Erythroblast (primary cell): ENCODE data around the gene RWDD1.

Experiments used
- GATA1 ChIP-seq: IDR thresholded peaks from 2 replicates; pipeline ENCODE4 v1.6.1; 2011; ENCODE audit warnings: low read depth, mild to moderate bottlenecking, control low read depth, low read length, moderate library complexity
- POLR2A ChIP-seq: IDR thresholded peaks from 2 replicates; pipeline ENCODE4 v1.6.1; 2011; ENCODE audit warnings: mild to moderate bottlenecking, low read length

DNA sequence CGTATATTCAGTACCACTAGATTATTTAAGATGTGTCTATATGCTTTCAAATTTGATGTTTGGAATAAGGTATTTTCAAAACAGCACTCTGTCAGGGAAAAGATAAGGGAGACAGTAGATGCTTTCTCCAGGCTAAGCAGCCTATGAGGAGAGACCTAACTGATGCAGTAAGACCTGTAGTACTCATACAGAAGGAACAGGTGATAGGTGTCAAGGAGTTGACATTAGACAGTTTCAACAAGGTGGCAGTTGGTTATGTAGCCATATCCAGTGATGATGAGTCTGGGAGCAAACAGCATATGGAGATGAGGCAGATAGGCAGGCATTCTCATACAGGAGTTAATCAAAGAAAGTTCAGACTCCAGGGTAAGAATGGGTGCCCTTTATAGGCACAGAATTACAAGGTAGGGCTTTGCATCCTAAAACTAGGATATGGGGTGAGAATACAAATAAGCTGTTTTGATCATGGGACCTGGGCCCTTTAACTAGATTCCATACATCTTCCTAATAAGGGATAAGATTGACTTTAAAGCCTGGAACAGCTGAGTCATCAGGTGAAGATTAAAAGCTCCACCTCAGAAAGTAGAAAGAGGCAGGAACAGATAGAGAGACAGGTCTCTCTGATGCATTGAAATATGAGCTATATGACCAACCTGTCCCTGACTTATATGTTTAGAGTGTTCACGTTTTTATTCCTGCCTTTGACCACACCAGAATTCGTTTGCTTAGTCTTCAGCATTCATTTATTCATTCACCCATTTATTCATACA lies 52.9 kb downstream of the RWDD1 start:
- TF ChIP-seq POLR2A: no peak
- no peak for TF ChIP-seq GATA1
